Liver (tissue), 3 donors: ENCODE measurements around the gene DMC1.

Source experiments
- CTCF ChIP-seq: fragments of 150-350 bp; IDR thresholded peaks from 2 replicates; pipeline ENCODE4 v1.5.1; 2017; ENCODE audit warnings: improper control_type of control experiment, low read depth, low read length; ENCODE audit not compliant: missing input control
- GABPA ChIP-seq, 2 donors: IDR thresholded peaks in 1 of 2; conservative IDR thresholded peaks in 1 of 2; 2 replicates each; pipeline ENCODE4 v1.6.1; 2016; ENCODE audit warnings: antibody characterized with exemption in 2 of 2, mild to moderate bottlenecking in 1 of 2, moderate library complexity in 1 of 2
- JUND ChIP-seq, 2 donors: IDR thresholded peaks; 2 replicates each; pipeline ENCODE4 v1.6.1; 2016; ENCODE audit warnings: antibody characterized with exemption in 2 of 2
- MAX ChIP-seq: IDR thresholded peaks from 2 replicates; pipeline ENCODE4 v1.6.1; 2016; ENCODE audit warnings: antibody characterized with exemption
- RAD21 ChIP-seq, 2 donors: IDR thresholded peaks; 2 replicates each; pipeline ENCODE4 v1.6.1; 2016; ENCODE audit warnings: antibody characterized with exemption in 2 of 2, mild to moderate bottlenecking in 2 of 2
- REST ChIP-seq: IDR thresholded peaks from 2 replicates; pipeline ENCODE4 v1.6.1; 2016; ENCODE audit warnings: antibody characterized with exemption, mild to moderate bottlenecking
- SP1 ChIP-seq: IDR thresholded peaks from 2 replicates; pipeline ENCODE4 v1.6.1; 2018; ENCODE audit warnings: antibody characterized with exemption, mild to moderate bottlenecking
- ZBTB33 ChIP-seq: IDR thresholded peaks from 2 replicates; pipeline ENCODE4 v1.6.1; 2016; ENCODE audit warnings: antibody characterized with exemption
- donor health status: healthy.
- donor health status: healthy.

GRCh38 chr22:38601221-38601764 is 31.3 kb upstream of the DMC1 start:
- TF ChIP-seq CTCF = no peak
- TF ChIP-seq RAD21 (IDR thresholded peaks at IDR 0.05) = no peak
- TF ChIP-seq JUND (IDR thresholded peaks at IDR 0.05) = no peak
- TF ChIP-seq MAX = no peak
- no peak for TF ChIP-seq ZBTB33
- no peak for TF ChIP-seq SP1
- no peak for TF ChIP-seq REST
- no peak for TF ChIP-seq GABPA (IDR thresholded peaks at IDR 0.05 in 1 of 2, conservative IDR thresholded peaks at IDR 0.05 in 1 of 2)
